Stimulated activated effector memory CD8-positive, alpha-beta T cell treated with anti-CD3 and anti-CD28 coated beads, Interleukin-12 subunit alpha, Interleukin-12 subunit beta, amount 100 ng/mL, for 72 hours (primary cell): Measurements from ENCODE around the gene CDH10.
A peak's percentile ranks its signal among the peaks of the same experiment; 100 is the strongest.

Experiments used
- ATAC-seq: fragments of 150-1000 bp; cut with Tn5 transposase; 2 replicates; pipeline ENCODE4 v1.10.0; 2021
- DNase-seq, 2 donors: peaks; one replicate each; pipeline ENCODE4 v3.0.0; 2021 to 2022; ENCODE audit warnings: low spot score in 2 of 2
- H3K27ac Mint-ChIP-seq: one replicate; pipeline ENCODE4 v1.8.0; 2022; ENCODE audit warnings: mild to moderate bottlenecking, mixed read lengths
- H3K36me3 Mint-ChIP-seq: one replicate; pipeline ENCODE4 v1.8.0; 2022; ENCODE audit warnings: mild to moderate bottlenecking, mixed read lengths
- H3K4me1 Mint-ChIP-seq: one replicate; pipeline ENCODE4 v1.8.0; 2022; ENCODE audit warnings: mixed read lengths
- H3K4me3 Mint-ChIP-seq: one replicate; pipeline ENCODE4 v1.8.0; 2022; ENCODE audit warnings: mild to moderate bottlenecking, mixed read lengths
- H3K9me3 Mint-ChIP-seq: one replicate; pipeline ENCODE4 v1.8.0; 2022; ENCODE audit warnings: mixed read lengths

CDH10 gene

GRCh38 chr5:24644761-24645160 is at the start of gene CDH10:
TSS of gene CDH10 (minus strand) at chr5:24644978. CDS start at chr5:24593490, 51,488 bp downstream.
- Mint-ChIP-seq H3K4me3 (no peak within 1 kb of the TSS), H3K27ac (no peak within 1 kb of the TSS), H3K4me1 (no peaks in the 10 kb centered on the region), H3K36me3 (no peaks in the 10 kb centered on the region), H3K9me3 (peaks cover 6% of the 10 kb centered on the region)
- DNase-seq (no peak), ATAC-seq (no peak)

GRCh38 chr5:24693609-24694008 is 48.8 kb upstream of the CDH10 start:
- Mint-ChIP-seq H3K4me3 (no peak overlapping the region), H3K9me3 (peaks cover 17% of the 10 kb centered on the region), H3K36me3 (no peaks in the 10 kb centered on the region), H3K4me1 (no peaks in the 10 kb centered on the region), H3K27ac (no peak overlapping the region)
- DNase-seq (no peak), ATAC-seq (no peak)

GRCh38 chr5:24691074-24691473 is 46.3 kb upstream of the CDH10 start:
- no peak overlapping the region for H3K4me3 Mint-ChIP-seq
- no peaks in the 10 kb centered on the region for H3K36me3 Mint-ChIP-seq
- ATAC-seq = no peak
- H3K9me3 Mint-ChIP-seq = peaks cover 17% of the 10 kb centered on the region
- DNase-seq = no peak
- no peak overlapping the region for H3K27ac Mint-ChIP-seq
- no peaks in the 10 kb centered on the region for H3K4me1 Mint-ChIP-seq

GRCh38 chr5:24681106-24681505 is 36.3 kb upstream of the CDH10 start:
- H3K4me1 Mint-ChIP-seq = no peaks in the 10 kb centered on the region
- no peak overlapping the region for H3K27ac Mint-ChIP-seq
- no peak overlapping the region for H3K4me3 Mint-ChIP-seq
- peaks cover 12% of the 10 kb centered on the region for H3K9me3 Mint-ChIP-seq
- ATAC-seq = peak; percentile 37
- no peaks in the 10 kb centered on the region for H3K36me3 Mint-ChIP-seq
- no peak for DNase-seq

- no peaks in the 10 kb centered on the region for H3K36me3 Mint-ChIP-seq
- no peak for ATAC-seq
Observed at GRCh38 chr5:24668050-24668449, 23.3 kb upstream of the CDH10 start.

GRCh38 chr5:24649531-24649930 is 4.8 kb upstream of the CDH10 start:
- ATAC-seq (no peak), DNase-seq (no peak)
- no peaks in the 10 kb centered on the region for H3K36me3 Mint-ChIP-seq
- H3K9me3 Mint-ChIP-seq = peaks cover 5% of the 10 kb centered on the region
- no peak overlapping the region for H3K4me3 Mint-ChIP-seq
- no peaks in the 10 kb centered on the region for H3K4me1 Mint-ChIP-seq
- H3K27ac Mint-ChIP-seq = no peak overlapping the region

More at GRCh38 chr5:24668050-24668449, 23.3 kb upstream of the CDH10 start:
- DNase-seq = no peak
- Mint-ChIP-seq H3K9me3 (peaks cover 20% of the 10 kb centered on the region), H3K27ac (no peak overlapping the region), H3K4me3 (no peak overlapping the region), H3K4me1 (no peaks in the 10 kb centered on the region)

GRCh38 chr5:24646915-24647314 is 2.1 kb upstream of the CDH10 start:
- DNase-seq (no peak), ATAC-seq (no peak)
- H3K4me1 Mint-ChIP-seq = no peaks in the 10 kb centered on the region
- H3K36me3 Mint-ChIP-seq = no peaks in the 10 kb centered on the region
- H3K9me3 Mint-ChIP-seq = peaks cover 8% of the 10 kb centered on the region
- H3K27ac Mint-ChIP-seq = no peak overlapping the region
- H3K4me3 Mint-ChIP-seq = no peak overlapping the region

- DNase-seq = no peak
- H3K36me3 Mint-ChIP-seq = no peaks in the 10 kb centered on the region
- no peak overlapping the region for H3K27ac Mint-ChIP-seq
- H3K4me3 Mint-ChIP-seq = no peak overlapping the region
- H3K9me3 Mint-ChIP-seq = peaks cover 8% of the 10 kb centered on the region
- H3K4me1 Mint-ChIP-seq = no peaks in the 10 kb centered on the region
- ATAC-seq = no peak
Observed at GRCh38 chr5:24645483-24645882, 705 bp upstream of the CDH10 start.

- Mint-ChIP-seq H3K36me3 (no peaks in the 10 kb centered on the region), H3K27ac (no peak overlapping the region), H3K4me1 (no peaks in the 10 kb centered on the region), H3K4me3 (no peak overlapping the region), H3K9me3 (peaks cover 5% of the 10 kb centered on the region)
- DNase-seq (no peak), ATAC-seq (no peak)
Observed at GRCh38 chr5:24643880-24644279, 898 bp downstream of the CDH10 start.

- ATAC-seq = no peak
- H3K9me3 Mint-ChIP-seq = peaks cover 3% of the 10 kb centered on the region
- no peak overlapping the region for H3K4me3 Mint-ChIP-seq
- no peaks in the 10 kb centered on the region for H3K36me3 Mint-ChIP-seq
- no peak overlapping the region for H3K27ac Mint-ChIP-seq
- H3K4me1 Mint-ChIP-seq = no peaks in the 10 kb centered on the region
- DNase-seq = no peak
Observed at GRCh38 chr5:24643156-24643555, 1.6 kb downstream of the CDH10 start.

GRCh38 chr5:24642022-24642421 is 2.8 kb downstream of the CDH10 start:
- peaks cover 5% of the 10 kb centered on the region for H3K9me3 Mint-ChIP-seq
- H3K4me1 Mint-ChIP-seq = no peaks in the 10 kb centered on the region
- no peak overlapping the region for H3K27ac Mint-ChIP-seq
- H3K36me3 Mint-ChIP-seq = no peaks in the 10 kb centered on the region
- ATAC-seq (no peak), DNase-seq (no peak)
- no peak overlapping the region for H3K4me3 Mint-ChIP-seq

- DNase-seq (no peak), ATAC-seq (no peak)
- Mint-ChIP-seq H3K36me3 (no peaks in the 10 kb centered on the region), H3K9me3 (peaks cover 5% of the 10 kb centered on the region), H3K27ac (no peak overlapping the region), H3K4me3 (no peak overlapping the region), H3K4me1 (no peaks in the 10 kb centered on the region)
Observed at GRCh38 chr5:24635209-24635608, 9.6 kb downstream of the CDH10 start.

GRCh38 chr5:24633715-24634325 is 11.0 kb downstream of the CDH10 start:
- Mint-ChIP-seq H3K4me1 (no peaks in the 10 kb centered on the region), H3K9me3 (peaks cover 5% of the 10 kb centered on the region), H3K4me3 (no peak overlapping the region), H3K36me3 (no peaks in the 10 kb centered on the region), H3K27ac (no peak overlapping the region)
- DNase-seq = no peak
- ATAC-seq = no peak

GRCh38 chr5:24632353-24632752 is 12.4 kb downstream of the CDH10 start:
- H3K4me3 Mint-ChIP-seq = no peak overlapping the region
- no peaks in the 10 kb centered on the region for H3K4me1 Mint-ChIP-seq
- H3K36me3 Mint-ChIP-seq = no peaks in the 10 kb centered on the region
- no peak for ATAC-seq
- H3K9me3 Mint-ChIP-seq = peaks cover 3% of the 10 kb centered on the region
- no peak for DNase-seq
- no peak overlapping the region for H3K27ac Mint-ChIP-seq

GRCh38 chr5:24630918-24631317 is 13.9 kb downstream of the CDH10 start:
- Mint-ChIP-seq H3K4me1 (no peaks in the 10 kb centered on the region), H3K9me3 (peaks cover 3% of the 10 kb centered on the region), H3K27ac (no peak overlapping the region), H3K36me3 (no peaks in the 10 kb centered on the region), H3K4me3 (no peak overlapping the region)
- no peak for DNase-seq
- no peak for ATAC-seq

- ATAC-seq (no peak), DNase-seq (no peak)
- no peak overlapping the region for H3K27ac Mint-ChIP-seq
- no peaks in the 10 kb centered on the region for H3K4me1 Mint-ChIP-seq
- H3K4me3 Mint-ChIP-seq = no peak overlapping the region
- H3K9me3 Mint-ChIP-seq = peaks cover under 1% of the 10 kb centered on the region
- H3K36me3 Mint-ChIP-seq = no peaks in the 10 kb centered on the region
Observed at GRCh38 chr5:24629798-24630197, 15.0 kb downstream of the CDH10 start.

- H3K36me3 Mint-ChIP-seq = no peaks in the 10 kb centered on the region
- no peak overlapping the region for H3K4me3 Mint-ChIP-seq
- no peak for ATAC-seq
- H3K4me1 Mint-ChIP-seq = no peaks in the 10 kb centered on the region
- no peak for DNase-seq
- H3K9me3 Mint-ChIP-seq = peaks cover 9% of the 10 kb centered on the region
- no peak overlapping the region for H3K27ac Mint-ChIP-seq
Observed at GRCh38 chr5:24624872-24625271, 19.9 kb downstream of the CDH10 start.
